NCI-H526 (cell line): ENCODE measurements around the gene KCNQ1.

Source experiments
- DNase-seq, 2 experiments: peaks; one replicate each; lab custom pipeline; 2025; lab: John Stamatoyannopoulos, UW

Gene KCNQ1

GRCh38 chr11:2533587-2534133, 88.9 kb downstream of the KCNQ1 start:
- DNase-seq: no peak

GRCh38 chr11:2534134-2534956, 89.5 kb downstream of the KCNQ1 start:
- DNase-seq: no peak

DNA sequence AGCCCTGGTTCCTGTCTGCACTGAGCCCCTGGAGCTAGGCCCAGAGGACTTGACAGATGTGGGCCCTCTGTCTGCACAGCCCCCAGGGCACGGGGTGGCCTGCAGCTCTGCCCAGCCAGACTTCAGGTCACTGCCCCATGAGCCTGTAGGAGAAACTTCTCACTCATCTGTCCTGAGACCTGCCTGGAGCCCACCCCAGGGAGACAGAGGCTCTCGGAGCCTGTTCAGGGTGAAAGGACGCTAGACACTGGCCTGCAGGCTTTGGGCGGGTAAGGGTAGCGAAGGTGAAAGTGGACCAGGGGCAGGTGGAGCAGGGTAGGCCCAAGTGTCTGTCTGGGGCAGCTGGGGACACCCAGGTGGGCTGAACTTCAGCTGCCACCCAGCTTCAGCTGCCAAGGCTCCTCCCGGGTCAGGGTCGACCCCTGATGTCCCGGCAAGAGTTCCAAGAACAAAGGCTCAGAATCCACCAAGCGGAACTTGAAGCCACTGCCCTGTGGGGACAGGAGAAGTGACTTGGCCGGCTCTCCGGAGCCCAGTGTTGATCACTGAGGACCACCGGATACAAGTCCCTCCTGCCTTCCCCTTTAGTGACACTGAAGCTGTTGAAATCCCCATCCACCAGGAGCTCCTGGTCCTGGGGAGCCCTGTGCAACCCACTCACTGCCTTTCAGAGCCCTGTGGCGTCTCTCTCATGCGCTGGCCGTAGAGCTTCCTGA, 90.3 kb downstream of the KCNQ1 start:
- DNase-seq: no peak

DNA sequence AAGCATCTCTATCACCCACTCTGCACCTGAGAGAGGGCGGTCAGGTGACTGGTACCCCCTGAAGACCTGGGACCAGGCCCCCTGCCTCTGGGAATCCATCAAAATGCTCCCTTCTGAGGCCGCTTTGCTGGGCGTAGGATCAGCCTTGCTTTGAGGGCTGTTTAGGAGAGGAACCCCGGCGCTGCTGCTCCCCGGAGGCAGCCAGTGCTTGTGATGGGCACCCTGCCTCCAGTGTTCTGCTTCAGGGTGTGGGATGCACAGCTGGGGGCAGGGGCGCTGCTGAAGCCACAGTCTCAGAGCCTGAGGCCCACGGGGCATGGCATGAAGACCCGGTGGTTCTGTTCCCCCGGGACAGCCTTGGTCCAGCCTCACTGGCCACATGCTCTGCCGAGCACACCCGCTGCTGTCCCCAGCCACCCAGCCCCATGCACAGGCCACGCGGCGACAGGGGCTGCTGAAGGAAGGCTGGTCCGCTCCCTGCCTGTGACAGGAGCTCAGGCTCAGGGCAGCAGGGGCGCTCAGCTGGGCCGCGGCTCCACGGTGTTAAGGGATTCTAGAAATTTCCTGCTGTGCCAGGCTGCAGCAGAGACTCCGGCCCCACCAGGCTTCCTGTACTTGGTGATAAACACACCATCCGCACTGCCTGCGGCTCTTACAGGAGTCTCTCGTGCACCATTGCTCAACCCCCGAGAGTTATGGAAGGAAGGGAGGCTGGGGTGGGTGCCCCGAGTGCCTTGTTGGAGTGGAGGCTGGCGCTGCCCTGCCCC, 91.0 kb downstream of the KCNQ1 start:
- DNase-seq: no peak

GRCh38 chr11:2536440-2536989, 91.7 kb downstream of the KCNQ1 start:
- DNase-seq: no peak

- no peak for DNase-seq
These were observed 92.3 kb downstream of the KCNQ1 start for GRCh38 chr11:2537010-2537705.

DNA sequence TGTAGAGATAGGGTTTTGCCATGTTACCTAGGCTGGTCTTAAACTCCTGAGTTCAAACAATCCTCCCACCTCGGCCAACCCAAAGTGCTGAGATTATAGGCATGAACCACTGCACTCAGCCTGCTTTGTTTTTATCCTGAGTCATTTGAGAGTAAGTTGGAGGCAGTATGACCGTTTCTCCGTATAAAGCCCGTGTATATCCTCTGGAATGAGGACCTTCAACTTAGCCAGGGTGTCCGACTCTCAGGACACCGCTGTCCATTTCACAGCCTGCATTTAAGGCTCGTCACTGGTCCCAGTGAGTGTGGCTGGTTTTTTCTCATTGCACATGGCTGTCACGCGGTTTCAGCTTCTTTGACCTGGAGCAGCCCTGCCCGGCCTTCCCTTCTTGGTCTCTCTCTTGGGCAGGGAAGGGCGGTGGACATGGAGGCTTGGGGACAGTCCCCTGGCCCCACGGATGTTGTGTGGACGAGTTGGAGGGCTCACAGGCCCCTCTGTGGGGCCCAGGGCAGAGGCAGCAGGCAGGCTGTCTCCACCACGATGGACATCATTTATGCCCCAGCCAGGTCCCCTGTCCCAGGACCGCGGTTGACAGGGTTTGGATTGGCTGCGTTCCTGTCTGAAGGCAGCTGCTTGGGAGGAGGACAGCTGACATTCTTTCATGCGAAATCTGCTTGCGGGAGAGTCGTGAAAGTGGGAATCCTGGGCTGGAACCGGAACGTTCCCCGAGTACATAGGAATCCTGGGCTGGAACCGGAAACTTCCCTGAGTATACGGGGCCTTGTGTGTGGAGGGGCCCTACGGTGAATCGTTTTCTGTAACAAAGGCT, 93.3 kb downstream of the KCNQ1 start:
- DNase-seq: no peak

DNA sequence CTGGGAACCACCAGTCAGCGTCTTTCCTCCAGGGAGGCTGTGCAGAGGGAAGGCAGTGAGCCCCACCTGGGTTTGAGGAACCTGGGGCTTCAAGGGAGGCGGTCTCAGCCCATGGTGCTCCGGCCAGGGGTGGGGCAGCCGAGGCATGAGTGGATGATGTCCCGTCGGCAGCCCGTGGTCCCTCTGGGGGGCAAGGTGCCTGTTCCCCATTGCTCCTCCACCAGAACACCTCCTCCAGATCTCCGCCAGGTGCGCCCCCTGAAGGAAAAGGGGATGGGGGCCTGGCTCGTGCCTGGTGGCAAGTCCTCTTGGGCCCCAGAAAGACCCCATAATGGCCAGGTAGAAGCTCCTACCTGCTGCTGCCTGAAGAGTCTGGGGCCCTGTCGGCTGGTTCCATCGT, 94.1 kb downstream of the KCNQ1 start:
- no peak for DNase-seq

DNA sequence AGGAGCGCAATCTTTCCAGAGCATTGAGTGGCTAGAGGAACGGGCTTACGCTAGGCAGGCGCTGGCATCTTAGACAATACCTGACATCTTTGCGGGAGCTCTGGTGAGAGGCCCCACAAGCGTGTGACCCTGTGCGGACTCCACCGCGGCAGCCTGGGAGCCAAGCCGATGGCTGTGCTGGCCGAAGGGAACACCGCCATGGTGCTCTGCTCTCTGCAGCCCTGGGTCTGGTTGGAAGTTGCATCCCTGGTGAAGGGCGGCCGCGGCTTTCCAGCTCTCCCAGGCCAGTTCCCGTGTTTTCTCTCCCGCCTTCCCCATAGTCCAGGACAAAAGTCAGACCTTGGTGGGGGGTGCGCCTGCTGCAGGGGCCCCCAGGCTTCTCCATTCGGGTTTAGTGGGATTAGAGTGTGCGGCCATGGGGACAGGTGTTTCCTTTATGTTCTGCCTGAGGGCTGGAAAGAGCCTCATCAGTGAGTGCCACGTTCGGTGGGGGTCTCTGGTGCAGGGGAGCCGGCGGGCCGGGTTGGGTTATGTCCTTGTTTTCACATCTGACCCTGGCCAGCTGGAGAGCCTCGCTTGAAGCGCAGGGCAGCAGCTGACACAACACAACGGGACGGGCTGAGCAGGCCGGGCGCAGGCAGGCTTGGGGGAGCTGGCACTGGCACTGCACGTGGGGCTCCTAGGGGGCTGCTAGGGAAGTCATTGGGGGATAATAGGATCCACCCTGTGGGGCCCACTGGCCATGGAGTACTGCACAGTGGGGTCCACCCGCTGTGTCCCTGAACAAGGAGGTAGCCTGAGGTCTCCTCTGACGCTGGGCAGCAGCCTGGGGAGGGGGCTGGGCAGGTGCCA, 94.8 kb downstream of the KCNQ1 start:
- no peak for DNase-seq

DNA sequence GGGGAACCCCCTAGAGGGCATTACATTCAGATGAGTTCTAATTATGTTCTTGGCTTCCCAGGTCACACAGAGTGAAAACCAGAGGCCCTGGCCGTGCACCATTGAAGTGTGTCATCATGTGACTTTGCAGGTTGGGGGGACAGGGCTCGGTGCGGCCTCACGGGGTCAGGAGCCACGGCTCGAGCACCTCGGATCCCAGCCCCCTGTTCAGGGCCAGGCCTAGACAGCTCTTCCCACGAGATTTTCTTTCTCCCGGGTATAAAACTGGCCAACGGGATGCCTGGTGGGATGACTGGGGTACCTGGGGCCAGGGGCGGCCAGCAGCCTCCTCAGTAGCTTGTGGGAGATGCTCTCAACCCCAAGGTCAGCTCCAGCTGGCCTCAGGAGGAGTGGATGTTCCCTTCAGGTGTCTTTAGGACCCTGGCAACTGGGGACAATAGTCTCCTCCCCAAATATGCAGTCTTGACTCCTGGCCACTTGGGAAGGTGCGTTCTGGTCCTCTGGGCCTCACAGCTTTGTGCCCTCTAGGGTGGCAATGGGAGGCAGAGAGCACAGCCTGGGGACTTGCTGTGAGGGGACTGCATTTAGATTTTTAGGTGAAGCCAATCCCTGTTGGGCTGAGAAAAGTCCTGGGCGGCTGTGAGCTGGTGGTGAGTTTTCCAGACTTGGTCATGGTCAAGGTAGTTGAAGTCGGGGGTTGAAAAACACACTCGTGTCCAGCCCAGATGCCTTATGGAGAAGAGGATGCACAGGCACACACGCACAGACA, 95.6 kb downstream of the KCNQ1 start:
- DNase-seq: no peak

- no peak for DNase-seq
These were observed 96.3 kb downstream of the KCNQ1 start for GRCh38 chr11:2540992-2541680.

DNA sequence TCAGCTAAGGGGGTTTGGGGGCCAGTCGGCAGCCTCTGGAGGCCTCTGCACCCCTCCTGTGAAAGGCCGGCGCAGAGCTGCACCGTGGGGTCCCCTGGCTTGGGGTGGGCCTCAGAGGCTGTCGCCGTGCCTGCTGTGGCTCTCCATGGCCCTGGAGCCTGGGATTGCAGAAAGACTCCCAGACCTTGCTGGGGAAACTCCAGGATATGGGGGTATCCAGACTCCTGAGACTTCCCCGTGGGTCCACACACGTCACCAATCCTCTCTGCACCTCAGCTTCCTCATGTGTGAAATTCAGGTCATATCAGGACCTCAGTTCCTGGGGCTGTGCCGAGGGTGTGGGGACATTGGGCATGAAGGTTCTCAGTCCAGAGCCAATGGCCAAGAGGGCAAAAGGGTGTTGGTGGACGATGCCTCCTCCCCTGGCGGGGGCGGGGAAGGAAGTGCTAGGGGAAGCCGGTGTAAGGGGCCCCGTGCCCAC, 97.1 kb downstream of the KCNQ1 start:
- DNase-seq: no peak

GRCh38 chr11:2542406-2542805, 97.6 kb downstream of the KCNQ1 start:
- no peak for DNase-seq

DNA sequence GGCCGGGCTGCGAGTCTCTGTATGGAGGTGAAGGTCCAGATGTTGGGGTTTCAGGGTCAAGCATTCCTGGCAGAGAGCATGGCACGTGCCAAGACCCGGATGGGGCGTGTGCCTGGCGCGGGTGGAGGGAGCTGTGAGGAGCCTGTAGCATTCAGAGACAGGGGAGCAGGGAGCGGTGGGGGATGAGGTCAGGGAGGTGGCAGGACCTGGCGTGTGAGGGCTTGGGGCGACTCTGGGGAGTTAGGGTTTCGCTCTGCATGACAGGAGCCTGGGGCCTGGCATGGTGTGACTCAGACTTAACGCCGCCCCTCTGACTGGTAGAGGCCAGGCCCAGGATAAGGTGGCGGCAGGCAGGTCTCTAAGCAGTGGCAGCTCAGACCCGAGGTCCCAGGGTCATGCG, 103.0 kb downstream of the KCNQ1 start:
- DNase-seq: no peak

DNA sequence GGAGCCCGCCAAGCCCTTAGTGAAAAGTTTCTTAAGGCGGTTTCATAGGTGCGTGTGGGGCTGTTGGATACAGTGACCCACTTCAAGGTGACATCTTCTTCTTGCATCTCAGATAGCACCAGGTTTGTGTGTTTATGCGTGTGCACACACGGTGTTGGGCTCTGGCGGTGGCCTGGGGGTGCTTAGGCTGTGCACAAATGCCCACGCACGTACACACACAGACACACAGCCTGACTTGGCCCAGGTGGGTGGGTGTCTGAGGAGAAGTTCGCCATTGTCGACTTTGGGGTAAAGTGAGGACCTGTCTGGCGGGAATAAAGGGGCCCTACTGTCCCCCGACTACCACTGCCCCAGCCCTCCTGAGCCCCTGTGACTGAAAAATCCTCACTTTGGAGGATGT, 103.8 kb downstream of the KCNQ1 start:
- no peak for DNase-seq

DNA sequence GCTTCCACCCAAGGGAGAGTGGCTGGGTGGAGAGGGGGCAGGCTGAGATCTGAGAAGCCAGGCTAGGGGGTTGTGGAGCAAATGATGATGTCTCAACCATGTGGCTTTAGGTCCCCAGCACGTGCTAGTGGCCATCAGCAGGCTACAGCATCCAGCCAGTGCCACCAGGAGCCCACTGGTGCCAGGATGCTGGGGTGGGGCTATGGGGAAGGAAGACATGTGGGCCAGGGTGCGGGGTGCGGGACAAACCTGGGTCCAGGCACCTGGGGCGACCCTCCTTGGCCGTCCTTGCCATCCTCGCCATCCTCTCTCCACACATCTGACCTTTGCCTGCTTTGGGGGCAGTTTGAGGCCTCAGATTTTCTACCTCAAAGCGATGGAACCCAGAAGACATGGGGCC, 104.3 kb downstream of the KCNQ1 start:
- DNase-seq: no peak

- DNase-seq: no peak
These were observed 104.7 kb downstream of the KCNQ1 start for GRCh38 chr11:2549491-2549875.
